Stomach (tissue), 9 donors: Measurements from ENCODE around the gene SDF2L1. TPM values are rescaled to one million over a fixed set of nuclear protein-coding genes. Genes with fewer than 3 reads are reported as not detected.

ENCODE experiments used
- DNase-seq, 2 donors: peaks; one replicate each; pipeline versions ENCODE4 v3.0.0 to v3.0.0-alpha.2; 2013 to 2019
- H3K27ac ChIP-seq, 5 donors: fragments of 200-600 bp in 4 of 5; sonication (generic) in 4 of 5; one replicate each; pipeline ENCODE4 v1.5.1; 2013 to 2019; ENCODE audit warnings: mild to moderate bottlenecking in 1 of 5, moderate library complexity in 1 of 5
- H3K27me3 ChIP-seq, 3 donors: fragments of 200-600 bp; sonication (generic); one replicate each; pipeline ENCODE4 v1.5.1; 2017 to 2019; ENCODE audit warnings: mixed run types in 1 of 3
- H3K36me3 ChIP-seq, 4 donors: fragments of 200-600 bp; sonication (generic); 1 replicate in 3 of 4; 2 replicates in 1 of 4; pipeline ENCODE4 v1.5.1; 2016 to 2019
- H3K4me1 ChIP-seq, 4 donors: fragments of 200-600 bp; sonication (generic); one replicate each; pipeline ENCODE4 v1.5.1; 2016 to 2019
- H3K4me3 ChIP-seq, 4 donors: fragments of 200-600 bp; sonication (generic) in 3 of 4; one replicate each; pipeline ENCODE4 v1.5.1; 2016 to 2019; ENCODE audit warnings: mild to moderate bottlenecking in 1 of 4
- H3K9me3 ChIP-seq, 4 donors: fragments of 200-600 bp; sonication (generic); one replicate each; pipeline ENCODE4 v1.5.1; 2016 to 2019
- CTCF ChIP-seq, 7 experiments: fragments of 450-650 bp in 4 of 7; fragments of 200-600 bp in 3 of 7; sonication (generic) in 3 of 7; IDR thresholded peaks; one replicate each; pipeline ENCODE4 v1.5.1; 2016 to 2019; ENCODE audit warnings: antibody characterized with exemption in 7 of 7, control low read depth in 2 of 7, mild to moderate bottlenecking in 1 of 7
- EP300 ChIP-seq: sonication (generic); formaldehyde crosslinking; IDR thresholded peaks from one replicate; pipeline ENCODE4 v1.6.1; 2017; ENCODE audit warnings: antibody characterized with exemption
- POLR2A ChIP-seq, 4 donors: fragments of 450-650 bp; IDR thresholded peaks; one replicate each; pipeline ENCODE4 v1.6.1; 2016; ENCODE audit warnings: antibody characterized with exemption in 4 of 4, control low read depth in 2 of 4, mild to moderate bottlenecking in 1 of 4, moderate library complexity in 1 of 4
- POLR2AphosphoS5 ChIP-seq, 3 donors: sonication (generic); formaldehyde crosslinking; IDR thresholded peaks; one replicate each; pipeline ENCODE4 v1.6.1; 2016; ENCODE audit warnings: antibody characterized with exemption in 3 of 3
- WGBS, 5 donors: extraction: QIAGEN DNeasy Blood & Tissue Kit in 3 of 5; methylation state at CpG; one replicate each; pipeline versions ENCODE4 v1.1.5 to v1.1.7; 2013 to 2018; 5-methylcytosine and 5-hydroxymethylcytosine counted together
- intact Hi-C: fragments of 100-400 bp; cut with DNase I; formaldehyde crosslinking; loops from one replicate; pipeline ENCODE4 v1.15.1; 2023; ENCODE audit warnings: low total_unique reads
- polyA plus RNA-seq, 3 donors: library from polyadenylated mRNA; stranded (reverse); fragments of 200-250 nt; gene quantifications; one replicate each; pipeline ENCODE4 v1.2.3, GENCODE V29; 2013
- total RNA-seq, 5 donors: library from RNA; depleted of rRNA; stranded (reverse); fragments of >200 nt; gene quantifications; one replicate each; pipeline versions ENCODE4 v1.1.0 to v1.2.3, GENCODE V29; 2014 to 2016
- donor health status: healthy with polysubstance abuse.
- donor health status: Bipolar disorder and iron deficiency.
- donor health status: healthy.

Gene SDF2L1
- total and polyA plus RNA-seq, 8 donors: 4.0 to 101 (median 36.4) TPM; not detected in 1

DNA sequence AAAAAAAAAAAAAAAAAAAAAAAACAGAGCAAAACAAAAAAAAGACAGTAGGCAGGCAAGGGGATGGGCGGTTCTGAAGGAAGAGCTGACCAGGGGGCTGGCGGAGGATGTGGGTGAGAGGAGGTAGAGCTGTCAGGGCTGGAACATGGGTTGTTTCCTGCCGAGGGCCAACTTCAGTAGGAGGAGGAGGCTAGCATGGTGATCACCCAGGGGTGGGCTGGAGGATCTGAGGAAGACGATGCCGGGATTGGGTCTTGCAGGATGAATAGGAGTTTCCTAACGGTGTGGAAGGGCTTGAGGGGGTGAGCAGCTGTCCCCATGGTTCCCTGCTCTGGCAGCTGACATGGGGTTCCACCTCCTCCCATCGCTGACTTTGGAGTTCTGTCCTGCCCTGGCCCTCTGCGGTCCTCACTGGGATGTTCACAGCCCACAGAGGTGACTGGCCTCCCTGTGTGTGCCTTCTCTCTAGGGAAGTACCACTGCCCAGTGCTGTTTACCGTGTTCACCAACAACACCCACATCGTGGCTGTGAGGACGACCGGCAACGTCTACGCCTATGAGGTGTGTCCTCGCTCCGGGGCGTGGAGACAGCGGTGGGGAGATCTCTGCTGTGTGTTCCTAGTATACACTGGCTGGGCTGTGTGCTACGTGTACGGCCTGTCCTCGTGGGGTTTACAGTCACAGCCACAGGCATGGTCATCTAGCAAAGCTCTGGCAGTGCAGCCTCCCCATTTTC, 38.9 kb downstream of the SDF2L1 start:
- Histone ChIP-seq H3K36me3 (peaks cover 28 to 88% (median 78%) of the 10 kb centered on the region in 4 donors), H3K9me3 (no peaks in the 10 kb centered on the region), H3K4me3 (no peak overlapping the region), H3K4me1 (no peaks in the 10 kb centered on the region), H3K27ac (no peak overlapping the region), H3K27me3 (no peaks in the 10 kb centered on the region)
- TF ChIP-seq POLR2AphosphoS5 (IDR thresholded peaks at IDR 0.05) (no peak), CTCF (IDR thresholded peaks at IDR 0.05) (no peak), EP300 (no peak), POLR2A (IDR thresholded peaks at IDR 0.05) (no peak)
- WGBS, 5 donors: 90 to 96% (median 94%) methylated on average over 20 to 21 of the region's 21 CpGs
- intact Hi-C loops: no loop called here
- no peak for DNase-seq

DNA sequence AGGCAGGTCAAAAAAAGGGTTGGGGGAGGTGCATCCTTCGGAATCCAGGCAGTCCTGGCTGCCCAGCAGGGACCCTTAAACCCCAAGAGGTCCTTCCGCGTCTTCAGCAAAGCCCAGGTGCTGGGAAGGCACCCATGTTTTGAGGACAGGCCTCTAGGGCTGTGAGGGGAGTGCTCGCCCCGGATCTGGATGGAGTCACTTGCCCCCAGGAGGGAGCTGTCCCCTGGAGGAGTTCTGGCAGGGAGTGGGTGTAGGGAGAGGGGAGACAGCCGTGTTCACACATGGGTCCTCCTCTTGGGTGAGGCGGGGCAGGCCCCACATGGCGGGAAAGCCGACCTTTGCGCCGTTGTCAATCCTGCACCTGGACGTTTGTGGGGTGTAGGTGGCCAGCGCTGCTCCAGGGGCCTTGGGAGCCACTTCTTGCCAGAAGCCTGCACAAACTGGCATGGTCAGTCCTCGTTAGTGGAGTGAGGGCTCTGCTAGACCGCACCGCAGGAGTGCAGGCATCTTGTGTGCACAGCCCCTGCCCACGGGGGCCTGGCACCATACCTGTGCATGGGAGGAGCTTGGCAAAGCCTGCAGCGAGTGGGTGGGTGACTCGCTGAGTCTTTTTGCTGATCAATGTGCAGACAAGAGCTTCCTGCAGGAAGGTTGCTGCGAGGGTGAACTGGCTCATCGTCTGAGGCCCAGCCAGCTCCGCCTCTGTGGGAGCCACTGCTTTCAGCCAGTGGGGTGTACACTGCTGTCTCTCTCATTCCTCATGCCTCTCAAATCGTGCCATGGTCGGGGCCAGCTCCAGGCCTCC, 39.7 kb downstream of the SDF2L1 start:
- H3K4me1 ChIP-seq: no peaks in the 10 kb centered on the region
- intact Hi-C loops: no loop called here
- no peak overlapping the region for H3K27ac ChIP-seq
- no peak for TF ChIP-seq CTCF (IDR thresholded peaks at IDR 0.05)
- no peak for TF ChIP-seq POLR2A (IDR thresholded peaks at IDR 0.05)
- no peak for TF ChIP-seq POLR2AphosphoS5 (IDR thresholded peaks at IDR 0.05)
- TF ChIP-seq EP300: no peak
- DNase-seq: no peak
- H3K9me3 ChIP-seq: no peaks in the 10 kb centered on the region
- 84 to 87% (median 87%) methylated on average over 14 to 24 of the region's 24 CpGs for WGBS, 5 donors
- no peaks in the 10 kb centered on the region for H3K27me3 ChIP-seq
- peaks cover 35 to 89% (median 80%) of the 10 kb centered on the region in 4 donors for H3K36me3 ChIP-seq
- no peak overlapping the region for H3K4me3 ChIP-seq

GRCh38 chr22:21682385-21683175, 40.5 kb downstream of the SDF2L1 start:
- Histone ChIP-seq H3K27ac (no peak overlapping the region), H3K36me3 (peaks cover 41 to 90% (median 82%) of the 10 kb centered on the region in 4 donors)
- no peak for DNase-seq

More at GRCh38 chr22:21682385-21683175, 40.5 kb downstream of the SDF2L1 start:
- H3K4me1 ChIP-seq: no peaks in the 10 kb centered on the region
- H3K9me3 ChIP-seq: no peaks in the 10 kb centered on the region
- intact Hi-C loops: no loop called here
- TF ChIP-seq POLR2A (IDR thresholded peaks at IDR 0.05): no peak
- no peak for TF ChIP-seq CTCF (IDR thresholded peaks at IDR 0.05)
- H3K27me3 ChIP-seq: no peaks in the 10 kb centered on the region
- WGBS, 5 donors: 89 to 95% (median 93%) methylated on average over 17 to 20 of the region's 20 CpGs
- no peak overlapping the region for H3K4me3 ChIP-seq
